GM19455 (cell line): ENCODE results near the gene GRAP.

Source experiments
- ATAC-seq: cut with Tn5 transposase; IDR thresholded peaks from one replicate; pipeline ENCODE4 v1.9.1; 2021; ENCODE audit not compliant: unreplicated experiment

The GRAP gene

GRCh38 chr17:18986541-18987229 is 60.1 kb downstream of the GRAP start:
- ATAC-seq: no peak

GRCh38 chr17:18985475-18985874 is 61.3 kb downstream of the GRAP start:
- ATAC-seq: no peak

- ATAC-seq: no peak
These were observed 62.3 kb downstream of the GRAP start for GRCh38 chr17:18984273-18985114.

GRCh38 chr17:18981642-18982424 is 64.9 kb downstream of the GRAP start:
- ATAC-seq: no peak

GRCh38 chr17:18981335-18981641 is 65.5 kb downstream of the GRAP start:
- ATAC-seq: no peak

- ATAC-seq: no peak
These were observed 65.9 kb downstream of the GRAP start for GRCh38 chr17:18980682-18981334.

GRCh38 chr17:18978655-18979054 is 68.1 kb downstream of the GRAP start:
- ATAC-seq: no peak

- ATAC-seq: no peak
These were observed 68.7 kb downstream of the GRAP start for GRCh38 chr17:18978050-18978449.

GRCh38 chr17:18977646-18978045 is 69.1 kb downstream of the GRAP start:
- ATAC-seq: no peak

GRCh38 chr17:18977021-18977420 is 69.7 kb downstream of the GRAP start:
- ATAC-seq: no peak

- ATAC-seq: no peak
These were observed 70.6 kb downstream of the GRAP start for GRCh38 chr17:18976201-18976600.

GRCh38 chr17:18975597-18975996 is 71.2 kb downstream of the GRAP start:
- ATAC-seq: no peak

- ATAC-seq: no peak
These were observed 72.2 kb downstream of the GRAP start for GRCh38 chr17:18974407-18975149.

- ATAC-seq: no peak
These were observed 75.0 kb downstream of the GRAP start for GRCh38 chr17:18971801-18972200.
